Measurements from ENCODE around the gene MICU1. TPM values are rescaled to one million over a fixed set of nuclear protein-coding genes. Genes with fewer than 3 reads are reported as not detected.

The MICU1 gene
- polyA plus RNA-seq, 1 experiment, result 40.4 TPM

DNA sequence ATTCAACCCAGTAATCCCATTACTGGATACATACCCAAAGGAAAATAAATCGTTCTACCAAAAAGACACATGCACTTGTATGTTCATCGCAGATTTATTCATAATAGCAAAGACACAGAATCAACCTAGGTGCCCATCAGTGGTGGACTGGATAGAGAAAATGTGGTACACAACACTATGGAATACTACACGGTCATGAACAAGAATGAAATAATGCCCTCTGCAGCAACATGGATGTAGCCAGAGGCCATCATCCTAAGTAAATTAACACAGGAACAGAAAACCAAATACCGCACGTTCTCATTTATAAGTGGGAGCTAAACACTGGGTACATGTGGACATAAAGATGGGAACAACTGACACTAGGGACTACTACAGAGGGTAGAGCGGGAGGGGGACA lies 120.4 kb downstream of the MICU1 start:
- H3K4me3 ChIP-seq (ENCODE audit: low read depth, low read length), result no peak overlapping the region
- ChIA-PET CTCF (no interaction called here), POLR2A (no interaction called here)

GRCh38 chr10:72503694-72504438 lies 122.0 kb downstream of the MICU1 start:
- no peak for DNase-seq (ENCODE audit: low read depth)
- Histone ChIP-seq H3K36me3 (ENCODE audit: control insufficient read depth, insufficient read depth, low read length) (no peaks in the 10 kb centered on the region; the same call in 1 of the 2 replicates), H3K27me3 (ENCODE audit: control insufficient read depth, insufficient read depth, low read length) (no peaks in the 10 kb centered on the region), H3K4me3 (ENCODE audit: low read depth, low read length) (no peak overlapping the region)
- ChIA-PET CTCF (no interaction called here), POLR2A (no interaction called here)
- TF ChIP-seq CTCF (IDR thresholded peaks at IDR 0.05; ENCODE audit: insufficient read depth, low read depth, low read length), result no peak

More for the DNA sequence above, 120.4 kb downstream of the MICU1 start:
- no peaks in the 10 kb centered on the region for H3K27me3 ChIP-seq (ENCODE audit: control insufficient read depth, insufficient read depth, low read length)
- TF ChIP-seq CTCF (IDR thresholded peaks at IDR 0.05; ENCODE audit: insufficient read depth, low read depth, low read length), result no peak
- H3K36me3 ChIP-seq (ENCODE audit: control insufficient read depth, insufficient read depth, low read length), result no peaks in the 10 kb centered on the region; the same call in 1 of the 2 replicates
- DNase-seq (ENCODE audit: low read depth), result no peak

DNA sequence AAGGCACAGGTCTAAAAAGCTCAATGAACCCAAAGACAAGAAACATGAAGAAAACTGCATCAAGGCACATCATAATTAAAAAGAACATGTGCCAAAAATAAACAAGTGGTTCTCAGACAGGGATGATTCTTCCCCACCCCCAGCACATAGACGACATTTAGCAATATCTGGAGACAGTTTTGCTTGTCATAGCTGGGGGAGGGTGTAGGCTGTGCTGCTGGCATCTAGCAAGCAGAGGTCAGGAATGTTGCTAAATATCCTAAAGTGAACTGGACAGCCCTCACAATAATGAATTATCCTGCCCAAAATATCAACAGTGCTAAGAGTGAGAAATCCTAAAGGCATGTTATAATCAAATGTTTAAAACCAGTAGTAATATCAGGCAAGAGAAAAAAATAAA lies 122.6 kb downstream of the MICU1 start:
- TF ChIP-seq CTCF (IDR thresholded peaks at IDR 0.05; ENCODE audit: insufficient read depth, low read depth, low read length), result no peak
- H3K36me3 ChIP-seq (ENCODE audit: control insufficient read depth, insufficient read depth, low read length), result no peaks in the 10 kb centered on the region; the same call in 1 of the 2 replicates
- H3K4me3 ChIP-seq (ENCODE audit: low read depth, low read length), result no peak overlapping the region
- H3K27me3 ChIP-seq (ENCODE audit: control insufficient read depth, insufficient read depth, low read length), result no peaks in the 10 kb centered on the region
- ChIA-PET POLR2A (interaction anchor here (0.7 kb wide), 1 partner anchor 22 kb away, joined by 3 read pairs; no protein-coding TSS in a partner anchor), CTCF (no interaction called here)
- DNase-seq (ENCODE audit: low read depth), result peak; percentile 46

DNA sequence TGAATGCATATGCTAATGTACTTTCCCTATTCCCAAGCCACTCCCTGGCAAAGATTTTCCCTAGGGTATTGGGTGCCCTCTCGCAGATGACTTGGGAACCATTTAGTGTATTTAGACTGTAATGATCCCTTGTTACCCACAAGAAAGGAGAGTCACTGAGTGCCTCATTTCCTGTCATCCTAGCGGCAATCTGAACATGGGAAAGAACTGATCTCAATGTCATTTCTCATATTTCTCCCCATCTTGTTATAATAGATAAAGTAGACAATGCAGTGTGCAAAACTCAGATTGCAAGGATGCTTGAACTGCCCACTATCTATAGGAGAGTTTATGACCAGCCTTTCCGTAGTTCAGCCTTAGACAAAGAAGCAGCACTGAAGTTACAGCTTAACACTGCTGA lies 123.3 kb downstream of the MICU1 start:
- H3K36me3 ChIP-seq (ENCODE audit: control insufficient read depth, insufficient read depth, low read length), result no peaks in the 10 kb centered on the region; the same call in 1 of the 2 replicates
- TF ChIP-seq CTCF (IDR thresholded peaks at IDR 0.05; ENCODE audit: insufficient read depth, low read depth, low read length), result no peak
- no peaks in the 10 kb centered on the region for H3K27me3 ChIP-seq (ENCODE audit: control insufficient read depth, insufficient read depth, low read length)
- H3K4me3 ChIP-seq (ENCODE audit: low read depth, low read length), result no peak overlapping the region
- DNase-seq (ENCODE audit: low read depth), result no peak
- POLR2A ChIA-PET, result interaction anchor here (0.7 kb wide), 1 partner anchor 23 kb away, joined by 3 read pairs; no protein-coding TSS in a partner anchor
- CTCF ChIA-PET, result no interaction called here

DNA sequence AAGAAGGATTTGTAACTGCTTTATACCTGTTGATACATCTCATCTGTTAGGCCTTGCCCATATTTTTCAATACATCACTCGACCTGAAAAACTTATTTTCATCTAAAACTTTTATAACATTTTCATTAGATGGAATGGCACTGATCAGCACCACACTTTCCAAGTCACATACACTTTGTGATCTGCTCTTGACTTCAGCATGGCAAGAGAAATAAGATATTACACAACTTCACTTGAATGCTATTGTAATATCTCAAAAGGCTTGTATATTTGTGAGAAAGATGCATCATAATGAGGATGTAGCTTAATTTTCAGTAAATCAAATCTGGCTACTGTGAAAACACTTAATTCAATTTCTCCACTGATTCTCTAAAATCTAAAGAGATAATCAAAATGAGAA lies 126.2 kb downstream of the MICU1 start:
- Histone ChIP-seq H3K36me3 (ENCODE audit: control insufficient read depth, insufficient read depth, low read length) (no peaks in the 10 kb centered on the region), H3K4me3 (ENCODE audit: low read depth, low read length) (no peak overlapping the region), H3K27me3 (ENCODE audit: control insufficient read depth, insufficient read depth, low read length) (no peaks in the 10 kb centered on the region)
- no peak for TF ChIP-seq CTCF (IDR thresholded peaks at IDR 0.05; ENCODE audit: insufficient read depth, low read depth, low read length)
- no peak for DNase-seq (ENCODE audit: low read depth)
- ChIA-PET POLR2A (no interaction called here), CTCF (interaction anchor here (0.6 to 1.3 kb wide), 2 partner anchors 10 kb away, joined by 3 to 6 read pairs; no protein-coding TSS in a partner anchor)
